Activated T-helper 17 cell treated with anti-CD3 and anti-CD28 coated beads, Interleukin-2, amount 50 U/mL, for 72 hours (primary cell): Measurements from ENCODE around the gene KLHDC8A. TPM values are rescaled to one million over a fixed set of nuclear protein-coding genes. Genes with fewer than 3 reads are reported as not detected.

ENCODE experiments used
- ATAC-seq: fragments of 150-1000 bp; cut with Tn5 transposase; replicated peaks from 2 replicates; pipeline ENCODE4 v1.10.0; 2021; ENCODE audit warnings: mild to moderate bottlenecking, moderate library complexity
- H3K27ac Mint-ChIP-seq: one replicate; pipeline ENCODE4 v1.8.0; 2022; ENCODE audit warnings: mixed read lengths
- H3K27me3 Mint-ChIP-seq: one replicate; pipeline ENCODE4 v1.8.0; 2022; ENCODE audit warnings: mixed read lengths
- H3K36me3 Mint-ChIP-seq: one replicate; pipeline ENCODE4 v1.8.0; 2022; ENCODE audit warnings: low read depth, mild to moderate bottlenecking, mixed read lengths
- H3K4me1 Mint-ChIP-seq: one replicate; pipeline ENCODE4 v1.8.0; 2022; ENCODE audit warnings: mixed read lengths
- H3K4me3 Mint-ChIP-seq: one replicate; pipeline ENCODE4 v1.8.0; 2022; ENCODE audit warnings: mild to moderate bottlenecking, mixed read lengths
- H3K9me3 Mint-ChIP-seq: one replicate; pipeline ENCODE4 v1.8.0; 2022; ENCODE audit warnings: mixed read lengths
- total RNA-seq, 2 donors: library from RNA; stranded (reverse); gene quantifications; one replicate each; pipeline ENCODE4 v1.2.3, GENCODE V29; 2022

The KLHDC8A gene
- total RNA-seq, 2 donors from 2014 or later, result not detected

DNA sequence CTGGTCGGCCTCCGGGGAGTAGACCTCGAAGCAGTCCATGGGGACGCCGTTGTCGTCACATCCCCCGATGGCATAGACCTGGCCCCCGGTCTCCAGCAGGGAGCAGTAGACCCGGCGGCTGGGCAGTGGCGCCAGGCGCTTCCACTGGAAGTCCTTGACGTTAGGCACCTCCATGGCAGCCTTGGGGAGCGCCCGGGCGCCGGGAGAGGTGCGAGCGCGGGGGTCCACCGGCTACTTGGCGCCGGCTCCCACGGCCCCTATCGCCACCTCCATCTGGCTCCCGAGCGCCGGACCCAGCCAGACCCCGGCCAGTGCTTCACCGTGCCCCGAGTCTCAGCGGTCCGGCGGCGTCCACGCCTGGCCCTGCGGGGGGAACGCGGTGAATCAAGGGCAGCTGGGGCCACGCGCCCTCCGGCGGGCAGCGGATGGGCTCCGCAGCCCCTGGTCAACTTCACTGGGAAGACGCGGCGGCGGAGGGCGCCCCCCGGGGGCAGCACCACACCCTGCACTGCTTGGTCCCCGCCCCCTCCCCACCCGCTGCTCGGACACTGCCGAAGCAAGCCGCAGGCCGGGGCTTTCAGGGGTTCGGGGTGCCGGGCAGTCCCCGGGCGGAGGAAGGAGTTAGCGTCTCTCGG lies 13.2 kb downstream of the KLHDC8A start:
- Mint-ChIP-seq H3K4me3 (no peak overlapping the region), H3K36me3 (no peaks in the 10 kb centered on the region), H3K9me3 (no peaks in the 10 kb centered on the region), H3K27me3 (peaks cover 26% of the 10 kb centered on the region), H3K4me1 (peaks cover 4% of the 10 kb centered on the region), H3K27ac (no peak overlapping the region)
- ATAC-seq, result no peak

DNA sequence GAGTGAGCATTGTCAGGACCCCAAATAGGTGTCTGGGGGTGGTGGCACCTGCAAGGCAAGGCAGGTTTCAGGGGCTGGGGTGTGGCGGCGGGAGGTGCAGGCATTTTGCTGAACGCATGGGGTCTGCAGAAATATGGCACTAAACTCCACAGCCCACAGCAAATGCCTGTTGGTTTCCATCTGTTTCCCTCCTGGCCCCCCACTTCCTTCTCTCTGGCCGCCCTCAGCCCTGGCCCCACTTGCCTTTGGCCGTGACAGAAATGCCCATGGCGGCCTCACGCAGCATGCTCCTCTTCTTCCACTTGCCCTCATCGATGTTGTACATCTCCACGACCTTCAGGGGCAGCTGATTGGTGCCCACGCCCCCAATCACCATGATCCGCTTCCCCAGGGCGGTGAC lies 13.7 kb downstream of the KLHDC8A start:
- Mint-ChIP-seq H3K27me3 (peaks cover 26% of the 10 kb centered on the region), H3K27ac (no peak overlapping the region), H3K4me1 (peaks cover 4% of the 10 kb centered on the region), H3K9me3 (no peaks in the 10 kb centered on the region), H3K4me3 (peak overlapping the region; percentile 42), H3K36me3 (no peaks in the 10 kb centered on the region)
- ATAC-seq, result no peak

DNA sequence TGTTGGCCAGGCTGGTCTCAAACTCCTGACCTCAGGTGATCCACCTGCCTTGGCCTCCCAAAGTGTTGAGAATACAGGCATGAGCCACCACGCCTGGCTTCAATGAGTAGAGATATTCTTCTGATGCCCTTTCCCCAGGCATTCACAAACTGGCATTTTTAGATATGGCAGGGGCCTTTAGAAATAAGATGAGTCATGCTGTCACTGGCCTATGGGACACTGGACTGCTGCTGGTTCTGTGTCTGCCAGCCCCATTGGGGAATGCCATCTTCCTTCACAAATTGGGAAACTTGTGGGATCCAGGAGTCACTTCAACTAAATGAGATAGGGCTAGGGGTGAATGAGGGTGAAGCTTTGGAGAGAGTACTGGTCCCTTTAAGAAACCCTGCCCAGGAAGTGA lies 16.0 kb downstream of the KLHDC8A start:
- no peaks in the 10 kb centered on the region for H3K36me3 Mint-ChIP-seq
- no peaks in the 10 kb centered on the region for H3K9me3 Mint-ChIP-seq
- no peak overlapping the region for H3K27ac Mint-ChIP-seq
- peaks cover 19% of the 10 kb centered on the region for H3K27me3 Mint-ChIP-seq
- peaks cover 4% of the 10 kb centered on the region for H3K4me1 Mint-ChIP-seq
- H3K4me3 Mint-ChIP-seq, result no peak overlapping the region
- no peak for ATAC-seq

- H3K27me3 Mint-ChIP-seq, result peaks cover 17% of the 10 kb centered on the region
Measured at GRCh38 chr1:205339717-205340116, 17.0 kb downstream of the KLHDC8A start.

DNA sequence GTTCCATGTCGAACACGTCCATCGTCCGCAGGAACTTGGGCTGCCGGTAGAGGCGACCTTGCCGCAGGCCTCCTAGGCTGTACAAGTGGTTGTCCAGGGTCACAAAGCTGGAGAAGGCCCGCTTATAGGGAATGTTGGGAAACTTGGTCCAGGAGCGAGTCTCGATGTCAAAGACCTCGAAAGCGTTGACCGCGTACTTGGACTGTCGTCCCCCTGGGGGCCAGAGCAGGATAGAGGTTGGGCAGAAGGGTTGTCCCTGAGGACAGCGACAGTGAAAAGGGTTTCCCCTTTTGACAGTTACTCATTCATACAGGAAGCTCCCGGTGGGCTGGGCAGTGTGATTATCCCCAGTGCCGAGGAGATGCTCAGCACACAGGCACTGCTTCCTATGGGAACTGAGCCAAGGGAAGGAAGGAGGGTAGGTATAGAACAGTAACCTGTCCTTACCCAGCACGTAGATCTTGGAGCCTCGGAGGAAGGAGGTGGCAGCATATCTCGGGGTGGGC lies 17.5 kb downstream of the KLHDC8A start:
- Mint-ChIP-seq H3K27me3 (peaks cover 12% of the 10 kb centered on the region), H3K4me1 (peaks cover 4% of the 10 kb centered on the region), H3K36me3 (no peaks in the 10 kb centered on the region), H3K4me3 (no peak overlapping the region), H3K9me3 (no peaks in the 10 kb centered on the region), H3K27ac (no peak overlapping the region)
- ATAC-seq, result peak; percentile 10

More at GRCh38 chr1:205339717-205340116, 17.0 kb downstream of the KLHDC8A start:
- H3K4me1 Mint-ChIP-seq, result peaks cover 4% of the 10 kb centered on the region
- H3K9me3 Mint-ChIP-seq, result no peaks in the 10 kb centered on the region
- no peaks in the 10 kb centered on the region for H3K36me3 Mint-ChIP-seq
- H3K27ac Mint-ChIP-seq, result no peak overlapping the region
- ATAC-seq, result peak; percentile 73
- no peak overlapping the region for H3K4me3 Mint-ChIP-seq

GRCh38 chr1:205338011-205338410 lies 18.7 kb downstream of the KLHDC8A start:
- H3K27me3 Mint-ChIP-seq, result peaks cover 11% of the 10 kb centered on the region
- peaks cover 4% of the 10 kb centered on the region for H3K4me1 Mint-ChIP-seq
- H3K4me3 Mint-ChIP-seq, result no peak overlapping the region
- no peaks in the 10 kb centered on the region for H3K36me3 Mint-ChIP-seq
- H3K27ac Mint-ChIP-seq, result no peak overlapping the region
- H3K9me3 Mint-ChIP-seq, result no peaks in the 10 kb centered on the region
- ATAC-seq, result no peak

- Mint-ChIP-seq H3K4me1 (peaks cover 4% of the 10 kb centered on the region), H3K27ac (no peak overlapping the region), H3K36me3 (no peaks in the 10 kb centered on the region), H3K27me3 (peaks cover 7% of the 10 kb centered on the region), H3K9me3 (no peaks in the 10 kb centered on the region), H3K4me3 (no peak overlapping the region)
- ATAC-seq, result no peak
Measured at GRCh38 chr1:205337481-205337880, 19.2 kb downstream of the KLHDC8A start.

DNA sequence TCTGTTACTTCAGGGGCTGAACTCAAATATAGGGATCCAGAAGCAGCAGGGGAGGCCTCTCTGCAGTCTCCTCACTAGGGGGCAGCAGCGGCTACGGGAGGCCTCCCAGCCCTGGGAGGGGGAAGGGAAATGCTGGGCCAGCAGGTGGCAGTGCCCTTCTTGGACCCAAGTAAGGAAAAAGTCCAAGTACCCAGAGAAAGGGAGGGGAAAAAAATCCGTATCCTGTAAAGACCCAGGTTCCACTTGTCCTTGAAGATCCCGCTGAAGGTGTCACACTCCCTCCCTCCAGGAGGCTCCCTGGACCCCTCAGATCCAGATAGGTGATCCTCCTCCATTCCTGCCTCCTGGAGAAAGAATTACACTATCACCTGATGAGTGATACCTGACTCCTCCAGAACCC lies 21.0 kb downstream of the KLHDC8A start:
- Mint-ChIP-seq H3K4me3 (no peak overlapping the region), H3K27me3 (no peaks in the 10 kb centered on the region), H3K36me3 (no peaks in the 10 kb centered on the region), H3K9me3 (no peaks in the 10 kb centered on the region), H3K27ac (no peak overlapping the region), H3K4me1 (peaks cover 4% of the 10 kb centered on the region)
- peak; percentile 86 for ATAC-seq

DNA sequence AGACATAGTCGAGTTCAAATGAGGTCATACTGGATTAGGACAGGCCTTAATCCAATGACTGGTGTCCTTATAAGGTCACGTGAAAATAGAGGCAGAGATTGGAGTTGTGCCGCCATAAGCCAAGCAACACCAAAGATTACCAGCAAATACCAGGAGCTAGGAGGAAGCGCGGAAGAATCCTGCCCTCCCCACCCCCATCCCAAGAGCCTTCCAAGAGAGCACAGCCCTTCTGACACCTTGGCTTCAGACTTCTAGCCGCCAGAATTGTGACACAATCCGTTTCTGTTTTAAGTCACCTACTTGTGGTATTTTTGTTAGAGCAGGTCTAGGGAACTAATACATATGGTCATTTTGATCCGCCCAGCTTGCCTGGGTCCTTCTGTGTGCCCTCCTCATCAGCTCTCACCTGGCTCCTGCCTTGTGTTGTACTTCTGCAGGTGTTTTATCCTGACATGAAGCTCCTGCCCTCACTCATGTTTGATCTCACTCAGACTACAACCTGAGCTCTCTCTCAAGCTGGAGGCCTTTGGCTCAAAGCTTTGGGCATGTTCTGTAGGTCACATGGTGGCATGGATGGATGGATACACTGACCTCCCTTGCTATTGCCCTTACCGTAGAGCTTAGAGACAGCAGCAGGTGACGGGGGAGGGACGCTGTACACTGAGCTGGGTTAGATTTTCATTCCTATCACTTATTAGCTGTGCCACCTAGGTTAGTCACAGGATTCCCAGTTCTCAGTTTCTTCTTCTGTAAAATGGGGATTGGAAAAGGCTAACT lies 24.5 kb downstream of the KLHDC8A start:
- no peak for ATAC-seq
- Mint-ChIP-seq H3K27me3 (peaks cover 3% of the 10 kb centered on the region), H3K36me3 (no peaks in the 10 kb centered on the region), H3K27ac (no peak overlapping the region), H3K4me3 (no peak overlapping the region), H3K4me1 (no peaks in the 10 kb centered on the region), H3K9me3 (no peaks in the 10 kb centered on the region)

DNA sequence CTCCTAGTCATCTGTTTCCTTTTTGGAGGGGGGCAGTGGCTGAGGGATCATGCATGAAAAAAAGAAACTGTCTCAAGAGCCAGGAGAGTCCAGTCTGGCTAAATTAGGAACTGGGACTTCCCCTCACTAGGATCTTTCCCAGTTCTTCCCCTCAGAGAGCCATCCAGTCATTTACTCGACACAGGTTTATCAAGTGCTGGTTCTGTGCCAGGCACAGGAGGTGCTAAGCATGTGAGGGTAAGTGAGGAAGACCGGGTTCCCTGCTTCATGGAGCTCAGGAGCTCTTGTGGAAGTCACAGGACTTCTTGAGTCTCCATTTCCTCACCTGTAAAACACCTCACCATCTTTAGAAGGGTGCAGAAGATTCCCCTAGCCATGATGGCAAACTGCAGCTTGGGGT lies 26.6 kb downstream of the KLHDC8A start:
- H3K4me1 Mint-ChIP-seq, result peaks cover 5% of the 10 kb centered on the region

GRCh38 chr1:205329719-205330118 lies 27.0 kb downstream of the KLHDC8A start:
- H3K27me3 Mint-ChIP-seq, result peaks cover 10% of the 10 kb centered on the region
- H3K36me3 Mint-ChIP-seq, result no peaks in the 10 kb centered on the region
- peaks cover 6% of the 10 kb centered on the region for H3K4me1 Mint-ChIP-seq
- ATAC-seq, result no peak
- H3K9me3 Mint-ChIP-seq, result no peaks in the 10 kb centered on the region
- no peak overlapping the region for H3K4me3 Mint-ChIP-seq
- no peak overlapping the region for H3K27ac Mint-ChIP-seq

More for the DNA sequence above, 26.6 kb downstream of the KLHDC8A start:
- Mint-ChIP-seq H3K36me3 (no peaks in the 10 kb centered on the region), H3K27ac (no peak overlapping the region), H3K9me3 (no peaks in the 10 kb centered on the region), H3K27me3 (peaks cover 10% of the 10 kb centered on the region), H3K4me3 (no peak overlapping the region)
- no peak for ATAC-seq

GRCh38 chr1:205328476-205328875 lies 28.2 kb downstream of the KLHDC8A start:
- no peaks in the 10 kb centered on the region for H3K9me3 Mint-ChIP-seq
- no peak for ATAC-seq
- H3K4me1 Mint-ChIP-seq, result peaks cover 6% of the 10 kb centered on the region
- peaks cover 10% of the 10 kb centered on the region for H3K27me3 Mint-ChIP-seq
- no peak overlapping the region for H3K27ac Mint-ChIP-seq
- H3K4me3 Mint-ChIP-seq, result no peak overlapping the region
- no peaks in the 10 kb centered on the region for H3K36me3 Mint-ChIP-seq

DNA sequence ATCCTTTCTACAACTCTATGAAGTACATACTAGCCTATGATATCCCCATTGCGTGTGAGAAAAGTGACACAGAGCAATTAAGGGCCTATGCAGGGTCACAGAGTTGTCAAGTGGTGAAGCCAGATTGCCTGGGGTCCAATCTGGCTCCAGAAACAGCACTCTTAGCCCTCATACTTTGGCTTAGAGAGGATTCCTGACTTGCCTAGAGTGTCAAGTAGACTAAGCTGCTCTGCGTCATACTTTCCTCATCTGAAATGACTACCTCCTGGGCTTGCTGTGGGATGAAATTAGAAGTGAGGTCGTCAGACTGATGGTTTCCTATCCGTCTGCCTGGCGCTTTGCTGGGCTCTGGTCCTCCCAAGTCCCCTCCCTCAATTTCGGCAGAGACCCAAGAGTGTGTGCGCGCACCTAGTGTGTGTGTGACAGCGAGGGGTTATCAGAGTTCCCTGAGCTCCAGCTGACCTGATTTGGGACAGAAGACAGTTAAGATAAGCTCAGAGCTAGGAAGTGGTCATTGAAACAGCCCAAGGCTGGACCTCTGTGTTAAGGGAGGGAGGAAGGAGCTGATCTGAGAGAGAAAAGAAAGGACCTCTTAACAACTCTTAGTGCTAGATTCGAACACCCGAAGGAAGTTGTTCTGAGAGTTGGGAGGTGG lies 29.8 kb downstream of the KLHDC8A start:
- Mint-ChIP-seq H3K9me3 (no peaks in the 10 kb centered on the region), H3K27ac (no peak overlapping the region), H3K4me1 (peaks cover 6% of the 10 kb centered on the region), H3K4me3 (no peak overlapping the region), H3K36me3 (no peaks in the 10 kb centered on the region), H3K27me3 (peaks cover 10% of the 10 kb centered on the region)
- no peak for ATAC-seq

- Mint-ChIP-seq H3K36me3 (no peaks in the 10 kb centered on the region), H3K27ac (no peak overlapping the region), H3K27me3 (peaks cover 10% of the 10 kb centered on the region), H3K9me3 (no peaks in the 10 kb centered on the region), H3K4me1 (peaks cover 14% of the 10 kb centered on the region), H3K4me3 (no peak overlapping the region)
- no peak for ATAC-seq
Measured at GRCh38 chr1:205325334-205325884, 31.3 kb downstream of the KLHDC8A start.
